ENCODE measurements around the gene PIK3R4. TPM values are rescaled to one million over a fixed set of nuclear protein-coding genes. Genes with fewer than 3 reads are reported as not detected.

The PIK3R4 gene
- total RNA-seq (2022; extraction: Qiagen RNA extraction) = 15.1 to 23.1 TPM (median 17.3 TPM) in 5 replicates

DNA sequence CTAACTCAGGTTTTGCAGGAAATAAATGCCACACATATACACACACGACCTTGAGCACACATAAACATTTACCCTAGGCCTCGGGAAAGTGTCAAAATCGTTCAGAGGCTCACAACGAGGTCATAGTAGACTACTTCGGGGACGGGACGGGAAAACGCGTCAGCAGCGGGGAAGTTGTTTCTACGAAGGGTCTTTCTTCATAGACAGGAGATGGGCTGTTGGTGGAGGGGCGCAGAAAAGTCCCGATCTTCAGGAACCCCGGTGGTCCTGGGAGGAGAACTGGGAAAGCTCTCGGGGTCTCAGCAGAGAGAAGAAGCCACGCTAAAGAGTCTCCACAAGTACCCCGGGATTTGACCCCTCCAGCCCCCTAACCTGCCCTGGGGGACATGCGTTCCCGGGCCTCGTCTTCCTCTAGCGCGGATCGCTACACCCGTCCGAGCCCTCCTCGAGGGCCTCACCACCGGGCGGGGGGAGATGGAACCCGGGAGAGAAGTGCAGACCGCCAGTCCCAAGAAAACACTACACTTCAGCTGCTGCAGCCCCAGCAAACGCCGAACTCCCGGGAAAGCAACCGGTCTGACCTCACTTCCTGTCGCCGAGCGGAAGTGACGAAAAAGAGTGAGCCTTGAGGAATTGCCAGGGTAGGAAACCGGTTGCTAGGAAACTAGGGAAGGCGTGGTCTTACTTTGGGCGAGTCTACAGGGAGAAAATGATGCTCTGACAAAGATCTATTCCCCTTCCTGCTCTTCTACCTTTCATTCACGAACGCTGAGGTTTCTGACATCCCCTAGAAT lies at the start of gene PIK3R4:
Gene PIK3R4, minus strand, starts transcription at position 584 of the 794 bp plus-strand sequence. CDS start 1,611 bp downstream, outside the sequence.

Other genes starting within 250 kb of the PIK3R4 start
- not detected in 5 replicates for gene COL6A6, start 229.7 kb downstream of the PIK3R4 start, total RNA-seq (2022; extraction: Qiagen RNA extraction)
- 31.1 to 37.4 TPM (median 32.3 TPM) in 5 replicates for gene ATP2C1, start 147.3 kb upstream of the PIK3R4 start, total RNA-seq (2022; extraction: Qiagen RNA extraction)

Measured in A549 treated with CORT108297 at 1 μM for 4 hours (cell line).